HG02623 (cell line): ENCODE data around the gene S100A4.

Experiments used
- ATAC-seq: cut with Tn5 transposase; IDR thresholded peaks from one replicate; pipeline ENCODE4 v1.9.1; 2021; ENCODE audit warnings: moderate library complexity; ENCODE audit not compliant: unreplicated experiment

The S100A4 gene

DNA sequence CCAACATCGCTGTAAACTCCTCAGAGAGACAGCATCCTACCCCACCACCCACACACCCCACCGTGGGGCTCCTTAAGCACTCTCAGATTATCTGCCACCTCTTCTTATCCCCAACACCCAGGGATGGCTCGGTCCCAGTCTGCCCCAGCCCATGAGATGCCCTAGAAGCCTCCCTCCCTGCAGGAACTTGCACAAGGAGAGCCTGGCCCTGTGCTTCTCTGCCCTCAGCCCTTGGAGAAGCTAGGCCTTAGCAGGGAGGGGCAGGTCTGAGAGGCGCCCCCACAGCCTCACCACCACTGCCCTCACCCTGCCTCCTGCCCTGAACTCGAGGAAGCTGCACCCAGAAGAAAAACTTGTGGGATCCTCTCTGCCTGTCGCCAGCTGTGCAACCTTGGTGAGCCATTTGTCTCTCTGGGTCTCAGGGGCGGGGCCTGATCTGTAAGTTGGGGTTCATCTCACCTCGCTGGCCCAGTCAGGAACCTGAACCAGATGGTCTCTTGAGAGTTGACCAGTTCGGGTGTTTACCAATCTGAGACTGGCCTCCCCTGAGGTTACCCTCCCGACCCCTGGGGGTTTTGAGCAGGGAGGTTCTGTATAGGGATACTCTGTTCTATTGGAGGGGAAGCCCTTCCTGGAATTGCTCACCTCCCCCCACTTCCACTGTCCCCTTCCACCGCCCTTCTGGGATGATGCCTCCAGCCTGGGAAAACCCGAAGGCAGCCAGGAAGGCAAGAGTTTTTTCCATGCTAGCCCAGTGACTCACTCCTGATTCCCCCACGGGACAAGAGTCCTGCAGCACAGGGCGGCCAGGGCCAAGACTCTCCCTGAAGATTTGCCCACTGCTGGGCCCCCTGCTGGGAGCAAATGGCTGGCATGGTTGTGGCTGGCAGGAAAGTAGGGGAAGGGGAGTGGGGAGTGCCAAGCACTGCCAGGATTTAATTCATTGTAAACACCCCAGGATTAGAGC, 3.4 kb upstream of the S100A4 start, which contains the start of gene S100A3:
Gene S100A3, minus strand, starts transcription at position 537 of the 967 bp plus-strand sequence. CDS start 773 bp downstream, outside the sequence.
- ATAC-seq, result no peak

DNA sequence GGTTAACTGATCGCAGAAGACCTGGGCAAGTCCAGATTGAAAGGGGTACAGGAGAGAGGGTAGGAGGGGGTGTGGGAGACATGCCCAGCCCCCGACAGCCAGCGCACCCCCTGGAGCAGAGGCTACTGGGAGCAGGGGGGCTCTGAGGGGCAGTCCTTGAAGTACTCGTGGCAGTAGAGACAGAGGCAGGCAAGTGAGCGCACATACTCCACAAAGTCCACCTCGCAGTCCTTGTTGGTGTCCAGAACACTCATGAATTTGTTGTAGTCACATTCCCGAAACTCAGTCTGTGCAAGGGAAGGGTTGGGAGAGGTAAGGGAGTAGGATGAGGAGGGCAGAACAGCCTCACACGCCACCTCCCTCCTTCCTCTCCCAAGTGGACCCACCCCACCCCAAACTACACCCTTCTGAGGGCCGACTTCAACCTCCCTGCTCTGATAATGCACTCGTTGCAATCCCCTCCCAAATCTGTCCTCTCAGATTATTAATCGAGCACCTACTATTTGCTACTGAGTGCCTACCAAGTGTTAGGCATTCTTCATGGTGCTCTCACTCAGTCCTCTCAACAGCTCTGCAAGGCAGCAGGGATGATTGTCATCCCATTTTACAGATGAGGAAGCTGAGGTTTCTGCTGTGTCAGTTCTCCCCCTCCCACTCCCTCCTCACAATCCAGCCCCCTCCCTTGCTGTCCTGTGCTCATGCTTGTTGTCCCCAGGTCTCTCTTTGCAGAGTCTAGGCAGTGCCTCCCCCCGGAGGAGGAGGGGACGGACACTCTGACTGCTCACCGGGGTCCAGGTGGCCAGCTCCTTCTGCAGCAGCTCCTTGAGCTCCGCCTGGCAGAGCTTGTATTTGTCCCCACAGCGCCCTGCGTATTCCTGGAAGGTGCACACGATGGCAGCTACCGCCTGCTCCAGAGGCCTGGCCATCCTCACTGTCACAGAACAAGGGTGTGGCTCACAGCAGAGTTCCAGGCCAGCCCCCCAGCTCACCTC, 2.2 kb upstream of the S100A4 start:
- no peak for ATAC-seq

DNA sequence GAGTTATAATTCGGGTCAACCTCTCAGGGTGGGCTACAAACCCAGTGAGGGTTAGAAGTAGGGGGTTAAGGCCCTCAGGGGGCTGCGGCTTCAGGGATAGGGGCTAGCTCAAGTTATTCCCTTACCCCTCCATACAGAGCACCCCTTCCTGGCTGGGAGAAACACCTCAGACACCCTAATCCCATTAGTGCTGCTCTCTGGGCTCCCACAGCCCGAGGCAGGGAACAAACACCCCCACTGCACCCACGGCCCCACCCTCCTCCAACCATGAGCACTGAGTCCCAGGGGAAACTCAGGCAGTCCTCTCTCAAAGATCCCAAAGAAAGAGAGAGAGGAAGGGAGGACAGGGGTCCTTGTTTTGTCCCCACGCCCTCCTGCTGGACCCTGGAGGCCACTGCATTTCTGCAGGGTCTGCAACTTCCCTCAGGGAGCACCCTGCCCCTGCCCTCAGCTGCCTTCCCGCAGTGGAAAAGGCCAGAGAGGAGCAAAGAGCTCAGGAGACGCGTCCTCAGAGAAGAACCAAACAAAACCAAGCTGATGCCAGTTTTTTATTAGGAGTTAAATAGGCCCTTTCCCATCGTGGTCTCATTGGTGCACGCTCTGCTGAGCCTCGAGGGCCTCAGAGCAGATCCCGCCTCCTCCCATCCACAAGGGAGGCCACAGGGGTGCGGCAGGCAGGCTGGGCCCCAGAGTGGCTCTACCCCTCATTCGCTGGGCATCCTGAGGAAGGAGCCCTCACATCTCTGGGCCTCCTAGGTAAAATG, 1.4 kb upstream of the S100A4 start:
- ATAC-seq, result no peak

DNA sequence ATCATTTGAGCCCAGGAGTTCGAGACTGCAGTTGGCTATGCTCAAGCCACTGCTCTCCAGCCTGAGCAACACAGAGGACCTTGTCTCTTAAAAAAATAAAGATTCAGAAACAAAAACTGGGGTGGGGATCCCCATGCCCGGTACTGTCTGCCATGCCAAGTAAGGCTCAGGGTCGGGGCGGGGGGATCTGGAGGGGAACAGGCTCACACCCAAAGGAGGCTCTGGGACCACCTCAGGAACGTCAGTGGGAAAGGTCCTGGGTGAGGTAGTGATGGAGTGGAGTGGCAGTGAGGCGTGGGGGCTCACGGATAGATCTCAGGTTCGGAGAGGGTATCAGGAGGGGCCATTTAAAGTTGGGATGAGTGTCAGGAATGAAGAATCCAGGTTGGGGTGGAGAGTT, 765 bp upstream of the S100A4 start:
- ATAC-seq, result no peak

DNA sequence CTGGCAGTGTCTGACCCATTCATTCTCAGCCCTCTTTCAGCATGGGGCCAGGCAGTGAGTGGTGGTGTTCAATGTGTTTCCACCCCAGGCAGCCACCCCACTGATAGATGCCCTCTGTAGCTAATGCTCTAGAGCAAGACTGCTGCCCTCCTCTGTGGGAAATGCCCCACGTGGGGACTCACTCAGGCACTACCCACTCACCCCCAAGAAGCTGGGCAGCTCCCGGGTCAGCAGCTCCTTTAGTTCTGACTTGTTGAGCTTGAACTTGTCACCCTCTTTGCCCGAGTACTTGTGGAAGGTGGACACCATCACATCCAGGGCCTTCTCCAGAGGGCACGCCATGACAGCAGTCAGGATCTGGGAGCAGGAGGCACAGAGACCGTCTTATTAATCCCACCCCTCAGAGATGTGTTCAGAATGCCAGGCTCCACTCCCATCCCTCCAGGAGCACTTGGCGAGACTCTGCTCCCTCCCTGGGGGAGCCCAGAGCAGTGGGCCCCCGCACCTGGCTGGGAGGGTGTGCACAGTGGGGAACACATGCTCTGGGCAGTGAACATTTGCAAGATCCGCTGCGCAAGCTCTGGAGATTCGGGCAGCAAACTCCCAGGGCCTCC, 1.0 kb downstream of the S100A4 start:
- no peak for ATAC-seq

DNA sequence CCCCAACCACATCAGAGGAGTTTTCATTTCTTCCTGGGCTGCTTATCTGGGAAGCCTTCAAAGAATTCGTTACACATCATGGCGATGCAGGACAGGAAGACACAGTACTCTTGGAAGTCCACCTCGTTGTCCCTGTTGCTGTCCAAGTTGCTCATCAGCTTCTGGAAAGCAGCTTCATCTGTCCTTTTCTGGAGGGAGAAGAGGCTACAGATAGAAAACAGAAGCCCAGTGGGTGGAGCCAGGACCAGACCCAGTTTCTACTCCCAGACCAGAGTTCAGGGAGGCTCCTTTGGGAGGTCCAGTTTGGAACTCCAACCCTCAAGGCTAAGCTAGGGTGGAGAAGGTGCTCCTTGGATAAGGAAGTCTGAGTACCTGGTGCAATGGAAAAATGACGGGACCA, 1.9 kb downstream of the S100A4 start:
- no peak for ATAC-seq

DNA sequence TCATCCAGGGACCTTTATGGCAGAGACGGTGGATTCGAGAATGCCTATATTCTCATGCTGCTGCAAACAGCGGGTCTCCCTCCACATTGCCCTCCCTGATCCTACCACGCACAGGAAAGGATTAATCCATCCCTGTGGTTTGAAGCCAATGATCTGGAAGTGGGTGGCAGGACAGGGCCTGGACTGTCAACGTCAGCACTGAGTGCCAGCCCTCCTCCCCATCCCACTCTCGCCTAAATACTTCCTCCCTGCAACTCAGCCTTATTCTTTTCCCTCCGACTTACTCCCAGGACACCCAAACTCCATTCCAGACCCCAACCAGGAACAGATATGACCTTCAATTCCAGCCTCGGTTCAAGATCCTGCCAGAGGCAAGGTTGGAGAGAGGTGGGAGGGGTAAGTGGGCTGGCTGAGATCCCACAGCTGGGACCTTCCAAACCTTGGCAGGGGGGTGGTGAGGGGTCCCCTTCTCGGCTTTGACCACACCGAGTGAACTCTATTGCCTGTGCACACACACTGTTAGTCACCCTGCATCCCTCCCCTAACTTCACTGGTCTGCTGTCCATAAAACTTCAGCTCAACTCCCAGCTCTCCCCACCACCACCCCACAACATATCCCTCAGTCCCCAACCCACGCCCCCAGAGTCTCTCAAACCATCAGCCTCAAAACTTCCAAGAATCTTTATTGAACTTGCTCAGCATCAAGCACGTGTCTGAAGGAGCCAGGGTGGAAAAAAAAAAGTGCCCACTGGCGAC, 2.5 kb downstream of the S100A4 start:
- no peak for ATAC-seq

DNA sequence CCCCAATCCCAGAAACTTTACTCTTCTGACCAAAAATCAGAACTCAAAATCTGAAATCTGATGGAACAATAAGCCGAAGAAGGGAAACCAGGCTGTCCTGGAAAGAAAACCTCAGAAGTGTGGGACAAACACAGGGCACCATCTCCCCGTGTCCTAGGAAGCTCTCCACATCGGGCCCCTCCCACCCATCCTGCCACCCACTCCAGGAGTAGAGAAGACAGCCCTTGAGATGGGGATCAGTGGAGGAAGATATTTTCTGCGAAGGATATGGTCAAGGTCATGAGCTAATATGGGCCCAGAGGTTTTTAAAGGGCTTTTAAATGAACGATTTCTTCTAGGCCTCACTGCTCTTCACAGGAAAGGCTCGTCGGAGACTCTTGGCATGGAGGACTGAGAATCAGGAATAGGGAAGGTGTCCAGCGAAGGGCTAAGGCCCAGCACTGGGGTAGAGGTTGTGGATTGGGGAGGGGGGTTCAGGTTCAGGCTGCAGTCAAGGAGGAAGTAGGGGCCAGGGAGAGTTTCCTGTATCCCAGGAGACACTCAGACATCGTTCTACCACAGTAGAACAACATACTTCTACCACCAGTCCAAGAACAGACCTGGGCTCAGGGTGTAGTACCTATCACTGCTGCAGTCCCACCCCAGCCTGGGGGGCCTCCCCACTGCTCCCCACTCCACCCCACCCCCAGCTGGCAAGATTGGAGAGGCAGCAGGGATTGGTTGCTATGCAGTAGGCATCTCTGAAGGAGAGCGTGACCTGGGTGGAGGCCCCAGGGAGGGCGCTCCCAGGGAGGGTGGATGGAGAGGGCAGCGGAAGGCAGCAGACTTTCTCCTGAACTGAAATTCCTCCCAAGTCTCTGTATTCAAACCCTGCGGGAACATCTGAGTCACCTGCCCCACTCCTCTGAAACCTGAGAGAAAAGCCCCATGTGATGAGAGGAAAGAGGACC, 3.7 kb downstream of the S100A4 start:
- ATAC-seq, result no peak

DNA sequence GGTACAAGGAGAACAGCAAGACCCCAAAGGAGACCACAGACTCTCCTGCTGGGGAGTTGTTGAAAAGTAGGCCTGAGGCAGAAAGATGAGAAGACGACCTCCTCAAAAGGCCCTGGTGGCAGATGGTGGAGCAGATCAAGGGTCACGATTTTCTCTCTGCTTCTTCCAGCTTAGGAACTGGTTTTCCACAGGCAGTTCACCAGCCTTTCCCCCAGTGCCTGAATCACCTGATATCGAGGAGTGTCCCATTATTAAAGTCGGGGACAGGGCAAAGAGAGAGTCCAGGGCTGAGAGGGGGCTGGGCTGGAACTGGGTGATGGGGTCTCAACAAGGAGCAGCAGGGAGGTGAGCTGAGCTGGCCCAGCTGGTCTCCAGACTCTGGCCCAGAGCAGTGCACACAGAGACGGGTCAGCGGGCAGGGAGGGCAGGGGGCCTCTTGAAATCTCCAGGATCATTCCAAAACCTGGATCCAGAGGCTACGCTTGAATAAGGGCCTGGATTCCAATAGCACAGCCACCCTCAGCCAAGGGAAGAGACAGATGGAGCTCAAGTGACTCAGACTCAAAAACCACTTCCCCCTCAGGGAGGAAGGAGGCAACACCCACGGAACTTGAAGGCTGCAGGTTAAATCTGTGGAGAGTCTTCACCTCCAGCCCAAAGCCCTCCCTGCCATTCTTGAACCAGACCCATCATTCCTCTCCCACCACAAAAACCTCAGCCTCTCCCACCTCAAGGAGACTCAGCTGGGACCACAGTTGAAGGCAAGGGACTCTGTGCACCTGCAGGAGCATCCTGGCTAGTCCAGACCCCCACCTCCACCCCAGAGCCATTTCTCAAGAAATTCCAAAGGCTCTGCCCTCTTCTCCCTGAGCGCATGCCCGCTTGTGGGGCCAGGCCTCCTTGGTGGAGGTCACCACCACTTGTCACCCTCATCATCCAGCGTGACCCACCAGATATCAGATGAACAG, 4.9 kb downstream of the S100A4 start, which contains the start of gene S100A5:
Gene S100A5, minus strand, starts transcription at position 541 of the 968 bp plus-strand sequence. CDS start 743 bp downstream, outside the sequence.
- ATAC-seq, result no peak

DNA sequence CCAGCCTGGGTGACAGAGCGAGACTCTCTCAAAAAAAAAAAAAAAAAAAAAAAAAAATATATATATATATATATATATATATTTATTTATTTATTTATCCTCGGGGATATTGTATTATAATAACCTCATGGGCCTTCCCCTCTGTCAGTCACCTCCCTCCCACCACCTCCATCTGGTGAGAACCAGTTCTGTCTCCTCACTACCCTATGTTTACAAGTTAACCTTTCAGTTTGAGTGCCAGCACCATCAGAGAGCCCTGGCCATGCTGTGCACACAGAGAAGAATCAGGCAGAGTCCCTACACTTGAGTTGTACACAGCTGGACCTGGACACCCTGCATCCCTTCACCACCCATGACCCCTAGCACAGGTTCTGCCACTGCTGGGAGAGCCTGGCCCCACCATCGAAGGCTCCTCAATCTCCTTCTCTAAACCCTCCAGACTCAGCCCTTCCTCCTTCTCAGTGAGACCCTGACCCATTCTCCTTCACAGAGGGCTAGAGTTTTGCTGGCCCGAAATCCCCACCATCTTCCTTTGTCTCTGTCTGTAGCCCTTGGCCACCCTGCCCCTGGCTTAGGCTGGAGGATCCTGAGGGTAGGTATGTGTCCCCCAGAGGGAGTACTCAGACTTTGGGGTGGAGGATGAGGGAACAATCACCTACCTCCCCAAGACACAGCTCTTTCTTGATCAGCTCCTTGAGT, 6.1 kb downstream of the S100A4 start:
- ATAC-seq, result no peak

DNA sequence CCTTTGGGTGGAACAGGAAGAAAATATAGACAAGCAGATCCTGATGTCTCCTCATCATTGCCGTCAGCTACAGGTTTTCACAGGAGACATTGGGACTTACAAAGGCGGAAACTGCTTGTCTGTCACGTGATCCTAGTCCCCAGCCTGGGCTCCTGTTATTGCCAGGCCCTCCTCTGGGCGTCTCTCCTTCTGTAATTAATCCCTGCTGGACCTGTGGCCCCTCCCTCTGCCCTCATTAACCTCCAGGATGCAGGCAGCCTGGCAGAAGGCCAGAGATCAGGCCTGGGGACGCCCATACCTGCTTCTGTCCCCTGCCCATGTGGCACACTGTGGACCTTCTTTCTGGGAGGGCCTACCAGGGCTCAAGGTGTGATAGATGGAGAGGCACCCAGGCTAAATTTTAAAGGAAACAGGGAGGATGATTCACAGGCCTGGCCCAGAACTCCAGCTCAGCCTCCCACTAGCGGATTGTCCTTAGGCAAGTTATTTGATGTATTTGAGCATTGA, 7.2 kb downstream of the S100A4 start:
- ATAC-seq, result no peak

DNA sequence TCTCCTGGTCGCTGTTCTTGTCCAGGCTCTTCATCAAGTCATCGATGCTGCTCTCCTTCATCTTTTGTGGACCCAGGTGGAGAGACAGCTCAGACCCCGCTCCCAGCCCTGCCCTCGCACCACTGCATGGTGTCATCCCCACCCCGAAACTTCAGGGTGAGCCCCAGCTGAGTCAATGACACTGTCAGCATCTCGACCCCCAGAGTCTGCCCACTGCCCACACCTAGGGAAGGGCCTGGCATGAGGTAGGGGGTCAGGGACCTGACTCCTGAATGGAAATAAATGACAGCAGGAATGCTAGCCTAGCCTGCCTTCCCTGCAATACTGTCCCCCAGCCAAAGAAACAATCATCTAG, 8.3 kb downstream of the S100A4 start:
- ATAC-seq, result no peak

DNA sequence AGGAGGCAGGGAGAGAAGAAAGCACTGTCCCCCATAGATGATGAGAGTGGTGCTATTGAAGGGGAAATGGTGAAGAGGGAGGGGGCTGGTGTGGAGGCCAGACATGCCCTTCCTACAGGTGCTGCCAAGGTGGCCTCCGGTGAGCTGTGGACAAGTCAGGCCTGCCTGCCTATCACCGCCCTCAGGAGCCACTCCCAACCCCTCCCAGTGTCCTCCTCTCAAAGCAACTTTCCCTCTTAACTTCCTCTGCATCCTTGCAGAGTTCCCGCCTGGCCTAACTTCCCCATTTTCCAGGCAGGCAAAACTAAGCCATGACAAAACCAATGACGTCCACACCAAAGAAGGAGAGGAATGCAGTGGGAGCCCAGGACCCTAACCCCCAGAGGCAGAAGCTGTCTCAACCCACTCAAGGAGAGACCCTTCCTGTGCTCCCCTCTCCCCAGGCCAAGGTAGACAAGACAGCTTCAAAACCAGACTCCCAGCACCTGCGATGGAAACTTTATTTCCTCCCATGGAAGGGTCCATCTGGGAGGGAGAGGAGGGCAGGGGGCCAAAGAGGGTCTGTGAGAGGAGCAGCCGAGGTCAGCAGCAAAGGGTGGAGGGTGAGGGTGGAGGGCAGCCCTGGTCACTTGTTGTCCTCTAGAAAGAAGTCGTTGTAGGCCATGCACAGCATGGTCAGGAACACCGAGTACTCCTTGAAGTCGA, 8.8 kb downstream of the S100A4 start:
- no peak for ATAC-seq

DNA sequence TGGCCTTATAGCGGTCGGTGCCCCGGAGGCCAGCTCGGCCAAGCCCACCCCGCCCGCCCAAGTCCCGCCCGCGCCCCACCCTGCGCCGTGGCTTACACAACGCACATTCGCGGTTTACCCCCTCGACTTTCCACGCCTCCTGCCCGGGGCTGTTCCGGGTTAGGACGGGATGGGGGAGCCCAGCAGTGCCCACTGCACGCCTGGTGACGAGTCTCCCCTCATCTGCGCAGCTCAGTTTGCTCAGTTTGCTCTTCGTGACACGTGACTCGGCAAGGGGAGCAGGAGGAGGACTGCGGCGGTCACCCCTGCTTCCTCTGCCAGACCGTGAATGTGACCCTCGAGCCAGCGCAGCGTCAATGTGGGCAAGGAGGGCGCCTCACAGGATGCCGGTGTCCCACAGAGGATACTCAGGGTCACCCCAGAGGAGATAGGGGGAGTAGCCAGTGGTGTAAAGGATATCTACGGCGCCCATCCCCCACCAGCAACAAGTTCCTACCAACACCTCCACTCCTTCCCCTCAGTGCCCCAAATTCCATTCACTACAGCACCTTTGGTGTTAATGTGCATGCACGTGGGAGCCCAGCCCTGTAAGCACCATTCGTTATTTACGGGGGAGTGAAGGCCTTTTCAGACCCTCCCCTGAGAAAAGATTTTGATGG, 9.5 kb downstream of the S100A4 start:
- no peak for ATAC-seq
